Liver (tissue), 3 donors: ENCODE results near the gene CELF2.

ENCODE experiments used
- ATF3 ChIP-seq: IDR thresholded peaks from 2 replicates; pipeline ENCODE4 v1.6.1; 2016; ENCODE audit warnings: antibody characterized with exemption
- CTCF ChIP-seq: fragments of 150-350 bp; IDR thresholded peaks from 2 replicates; pipeline ENCODE4 v1.5.1; 2017; ENCODE audit warnings: improper control_type of control experiment, low read depth, low read length; ENCODE audit not compliant: missing input control
- EGR1 ChIP-seq, 2 donors: IDR thresholded peaks; 2 replicates each; pipeline ENCODE4 v1.6.1; 2016 to 2018; ENCODE audit warnings: antibody characterized with exemption in 2 of 2, low read depth in 2 of 2
- FOXA1 ChIP-seq: IDR thresholded peaks from 2 replicates; pipeline ENCODE4 v1.6.1; 2016; ENCODE audit warnings: antibody characterized with exemption
- HNF4A ChIP-seq, 2 donors: conservative IDR thresholded peaks; 2 replicates each; pipeline ENCODE4 v1.6.1; 2016; ENCODE audit warnings: antibody characterized with exemption in 2 of 2, mild to moderate bottlenecking in 2 of 2
- JUND ChIP-seq, 2 donors: IDR thresholded peaks; 2 replicates each; pipeline ENCODE4 v1.6.1; 2016; ENCODE audit warnings: antibody characterized with exemption in 2 of 2
- MAX ChIP-seq: IDR thresholded peaks from 2 replicates; pipeline ENCODE4 v1.6.1; 2016; ENCODE audit warnings: antibody characterized with exemption
- RAD21 ChIP-seq, 2 donors: IDR thresholded peaks; 2 replicates each; pipeline ENCODE4 v1.6.1; 2016; ENCODE audit warnings: antibody characterized with exemption in 2 of 2, mild to moderate bottlenecking in 2 of 2
- REST ChIP-seq: IDR thresholded peaks from 2 replicates; pipeline ENCODE4 v1.6.1; 2016; ENCODE audit warnings: antibody characterized with exemption, mild to moderate bottlenecking
- RXRA ChIP-seq, 2 donors: IDR thresholded peaks; 2 replicates each; pipeline ENCODE4 v1.6.1; 2017 to 2018; ENCODE audit warnings: antibody characterized with exemption in 2 of 2, mild to moderate bottlenecking in 1 of 2
- SP1 ChIP-seq: IDR thresholded peaks from 2 replicates; pipeline ENCODE4 v1.6.1; 2018; ENCODE audit warnings: antibody characterized with exemption, mild to moderate bottlenecking
- TAF1 ChIP-seq: conservative IDR thresholded peaks from 2 replicates; pipeline ENCODE4 v1.6.1; 2016; ENCODE audit warnings: antibody characterized with exemption, mild to moderate bottlenecking
- YY1 ChIP-seq: IDR thresholded peaks from 2 replicates; pipeline ENCODE4 v1.6.1; 2016; ENCODE audit warnings: antibody characterized with exemption, mild to moderate bottlenecking
- ZBTB33 ChIP-seq: IDR thresholded peaks from 2 replicates; pipeline ENCODE4 v1.6.1; 2016; ENCODE audit warnings: antibody characterized with exemption
- donor health status: healthy.
- donor health status: healthy.

GRCh38 chr10:11252887-11253286 is 235.2 kb downstream of the CELF2 start:
- no peak for TF ChIP-seq RAD21 (IDR thresholded peaks at IDR 0.05)
- no peak for TF ChIP-seq SP1
- no peak for TF ChIP-seq CTCF
- no peak for TF ChIP-seq MAX
- TF ChIP-seq FOXA1 = no peak
- no peak for TF ChIP-seq YY1
- no peak for TF ChIP-seq REST
- no peak for TF ChIP-seq JUND (IDR thresholded peaks at IDR 0.05)
- no peak for TF ChIP-seq RXRA (IDR thresholded peaks at IDR 0.05)
- no peak for TF ChIP-seq ATF3
- TF ChIP-seq HNF4A (conservative IDR thresholded peaks at IDR 0.05) = no peak
- TF ChIP-seq ZBTB33 = no peak
- TF ChIP-seq TAF1 = no peak
- no peak for TF ChIP-seq EGR1 (IDR thresholded peaks at IDR 0.05; ENCODE audit: low read depth in 2 of 2)
